K562 (cell line): ENCODE measurements around the gene FNBP1. TPM values are rescaled to one million over a fixed set of nuclear protein-coding genes. Genes with fewer than 3 reads are reported as not detected.
A peak's percentile ranks its signal among the peaks of the same experiment; 100 is the strongest.

ENCODE experiments used
- BHLHE40 ChIP-seq: IDR thresholded peaks from 2 replicates; pipeline ENCODE4 v1.6.1; 2011; ENCODE audit warnings: low read length, improper control_type of control experiment
- ELF4 ChIP-seq: fragments of 450-650 bp; formaldehyde crosslinking; IDR thresholded peaks from 2 replicates; pipeline ENCODE4 v1.4.0; 2022; ENCODE audit warnings: missing genetic modification characterization
- ETV1 ChIP-seq: fragments of 450-650 bp; conservative IDR thresholded peaks from 2 replicates; pipeline ENCODE4 v1.6.1; 2016; ENCODE audit warnings: missing genetic modification characterization, control low read depth, low read depth, missing compliant biosample characterization
- HNRNPL ChIP-seq: fragments of 200-400 bp; formaldehyde crosslinking; IDR thresholded peaks from 2 replicates; pipeline ENCODE4 v1.6.1; 2017; ENCODE audit warnings: low read depth, mild to moderate bottlenecking, low read length
- JUND ChIP-seq, 2 experiments: IDR thresholded peaks; 2 replicates in 1 of 2; 3 replicates in 1 of 2; pipeline ENCODE4 v1.6.1; 2011; ENCODE audit warnings: borderline replicate concordance in 2 of 2, low read depth in 2 of 2, low read length in 2 of 2, improper control_type of control experiment in 1 of 2, missing biosample characterization in 1 of 2, missing genetic modification characterization in 1 of 2, missing genetic modification reagents in 1 of 2
- NR3C1 ChIP-seq: sonication (generic); formaldehyde crosslinking; IDR thresholded peaks from 2 replicates; pipeline ENCODE4 v1.8.1; 2022; ENCODE audit warnings: missing genetic modification reagents
- PRPF4 ChIP-seq: fragments of 200-400 bp; formaldehyde crosslinking; IDR thresholded peaks from one replicate; pipeline ENCODE4 v1.6.1; 2017; ENCODE audit warnings: low read length, low read depth, mild to moderate bottlenecking; ENCODE audit not compliant: insufficient read depth, poor library complexity, severe bottlenecking
- RBBP5 ChIP-seq: fragments of 200-600 bp; sonication (generic); IDR thresholded peaks from 2 replicates; pipeline ENCODE4 v1.6.1; 2012; ENCODE audit warnings: borderline replicate concordance, mild to moderate bottlenecking, low read length, control low read depth, inconsistent platforms; ENCODE audit not compliant: insufficient read depth, poor library complexity, severe bottlenecking
- ZNF146 ChIP-seq: IDR thresholded peaks from one replicate; pipeline ENCODE4 v1.6.1; 2018; ENCODE audit warnings: missing compliant biosample characterization; ENCODE audit not compliant: unreplicated experiment
- ZNF253 ChIP-seq: fragments of 250-450 bp; sonication (Bioruptor Pico); conservative IDR thresholded peaks from 2 replicates; pipeline ENCODE4 v1.6.1; 2021; ENCODE audit warnings: mild to moderate bottlenecking
- ZNF764 ChIP-seq: fragments of 250-450 bp; sonication (Bioruptor Pico); IDR thresholded peaks from 2 replicates; pipeline ENCODE4 v1.4.0; 2020; ENCODE audit warnings: low read depth, mild to moderate bottlenecking, moderate library complexity
- polyA plus RNA-seq, 8 experiments: library from polyadenylated mRNA; depleted of rRNA in 4 of 8; stranded (reverse) in 5 of 8; unstranded in 3 of 8; fragments of >200 nt; fragmentation: Nextera tagmentation in 2 of 8; fragmentation: Illumina TruSeq in 1 of 8; extraction: Ambion mirVana in 2 of 8; extraction: Trizol in 1 of 8; gene quantifications; 2 replicates each; pipeline versions ENCODE4 v1.2.1 to v1.2.3, GENCODE V29; 2011 to 2014; ENCODE audit warnings: inconsistent platforms in 1 of 8, missing spikeins in 1 of 8
- total RNA-seq, 7 experiments: library from RNA; depleted of rRNA in 6 of 7; stranded (reverse); fragments of >200 nt in 6 of 7; fragmentation: Illumina TruSeq in 2 of 7; extraction: Trizol in 2 of 7; gene quantifications; 2 replicates each; pipeline versions ENCODE4 v1.2.1 to v1.2.3, GENCODE V29; 2011 to 2021; ENCODE audit warnings: low replicate concordance in 1 of 7
- TF ChIP-seq, protein P1 (sequence below): fragments of 250-450 bp; sonication (Bioruptor Pico); IDR thresholded peaks from 2 replicates; pipeline ENCODE4 v1.4.0; 2020; ENCODE audit warnings: mild to moderate bottlenecking, moderate library complexity, borderline replicate concordance
- TF ChIP-seq, protein P2 (sequence below), 2 experiments: IDR thresholded peaks; 2 replicates each; pipeline ENCODE4 v1.6.1; 2011; ENCODE audit warnings: borderline replicate concordance in 1 of 2, control low read depth in 1 of 2, low read depth in 1 of 2, low read length in 1 of 2, mild to moderate bottlenecking in 1 of 2, mixed read lengths in 1 of 2, moderate library complexity in 1 of 2; ENCODE audit not compliant: insufficient read depth in 1 of 2, insufficient read length in 1 of 2, poor library complexity in 1 of 2, severe bottlenecking in 1 of 2; ENCODE audit errors: extremely low read depth in 1 of 2
- TF ChIP-seq, protein P3 (sequence below), 2 experiments: IDR thresholded peaks; 2 replicates each; pipeline ENCODE4 v1.6.1; 2012; ENCODE audit warnings: improper control_type of control experiment in 2 of 2, low read depth in 2 of 2, low read length in 2 of 2, borderline replicate concordance in 1 of 2
- TF ChIP-seq, protein P4 (sequence below): IDR thresholded peaks from 3 replicates; pipeline ENCODE4 v1.6.1; 2011; ENCODE audit warnings: borderline replicate concordance, mild to moderate bottlenecking, moderate library complexity; ENCODE audit not compliant: insufficient read length; ENCODE audit errors: extremely low read depth

FNBP1 gene
- total and polyA plus RNA-seq, 9 of the 15 experiments (the other 6 are each of a cell fraction or from before 2014, with no cell fraction given): 1.8 to 14.9 (median 7.6) TPM

DNA sequence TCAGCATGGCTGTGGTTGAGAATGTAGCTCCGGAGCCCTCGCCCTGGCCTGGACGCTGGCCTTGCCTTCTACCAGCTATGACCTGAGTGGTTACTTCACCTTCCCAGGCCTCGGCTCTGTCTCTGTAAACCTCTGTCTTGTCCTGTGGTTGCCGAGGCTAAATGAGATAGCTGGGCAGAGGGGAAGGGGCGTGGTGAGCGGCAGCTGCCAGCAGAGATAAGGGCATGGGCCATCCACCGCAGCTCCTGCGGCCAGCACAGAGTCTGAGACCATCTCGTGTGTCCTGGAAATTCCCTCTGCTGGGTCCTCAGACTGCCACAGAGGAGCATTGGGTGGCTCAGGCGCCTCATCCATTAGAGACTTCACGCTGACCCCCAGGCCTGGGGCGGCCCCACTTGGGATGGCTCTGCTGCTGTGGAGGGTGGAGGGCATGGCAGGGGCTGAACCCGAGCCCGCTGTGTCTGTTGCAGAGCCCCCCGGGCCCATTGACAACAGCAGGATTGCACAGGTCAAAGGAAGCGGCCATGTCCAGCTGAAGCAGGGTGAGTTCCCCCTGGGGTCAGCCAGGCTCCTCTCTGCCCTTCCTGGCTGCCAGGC, 163.8 kb downstream of the FNBP1 start (continued):
- TF ChIP-seq ZNF146 (no peak), ETV1 (tag) (peak; percentile 93), BHLHE40 (peak; percentile 93), PRPF4 (no peak), ELF4 (CRISPR knock-in tag) (peak; percentile 92), HNRNPL (peak; percentile 7; the same call in 1 of the 2 replicates), ZNF253 (CRISPR knock-in tag) (no peak), JUND (IDR thresholded peaks at IDR 0.05; ENCODE audit: borderline replicate concordance, low read depth, low read length) (peak; percentile 88), JUND (tag; IDR thresholded peaks at IDR 0.05; ENCODE audit: borderline replicate concordance, low read depth, low read length) (no peak), NR3C1 (CRISPR knock-in tag) (no peak), RBBP5 (peak; percentile 59), ZNF764 (CRISPR knock-in tag) (0 out of 2 replicates have a peak, but pooled peaks have one; percentile 27)
- TF ChIP-seq, protein P1, sequence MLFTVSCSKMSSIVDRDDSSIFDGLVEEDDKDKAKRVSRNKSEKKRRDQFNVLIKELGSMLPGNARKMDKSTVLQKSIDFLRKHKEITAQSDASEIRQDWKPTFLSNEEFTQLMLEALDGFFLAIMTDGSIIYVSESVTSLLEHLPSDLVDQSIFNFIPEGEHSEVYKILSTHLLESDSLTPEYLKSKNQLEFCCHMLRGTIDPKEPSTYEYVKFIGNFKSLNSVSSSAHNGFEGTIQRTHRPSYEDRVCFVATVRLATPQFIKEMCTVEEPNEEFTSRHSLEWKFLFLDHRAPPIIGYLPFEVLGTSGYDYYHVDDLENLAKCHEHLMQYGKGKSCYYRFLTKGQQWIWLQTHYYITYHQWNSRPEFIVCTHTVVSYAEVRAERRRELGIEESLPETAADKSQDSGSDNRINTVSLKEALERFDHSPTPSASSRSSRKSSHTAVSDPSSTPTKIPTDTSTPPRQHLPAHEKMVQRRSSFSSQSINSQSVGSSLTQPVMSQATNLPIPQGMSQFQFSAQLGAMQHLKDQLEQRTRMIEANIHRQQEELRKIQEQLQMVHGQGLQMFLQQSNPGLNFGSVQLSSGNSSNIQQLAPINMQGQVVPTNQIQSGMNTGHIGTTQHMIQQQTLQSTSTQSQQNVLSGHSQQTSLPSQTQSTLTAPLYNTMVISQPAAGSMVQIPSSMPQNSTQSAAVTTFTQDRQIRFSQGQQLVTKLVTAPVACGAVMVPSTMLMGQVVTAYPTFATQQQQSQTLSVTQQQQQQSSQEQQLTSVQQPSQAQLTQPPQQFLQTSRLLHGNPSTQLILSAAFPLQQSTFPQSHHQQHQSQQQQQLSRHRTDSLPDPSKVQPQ: 0 out of 2 replicates have a peak, but pooled peaks have one; percentile 47
- TF ChIP-seq, protein P2, sequence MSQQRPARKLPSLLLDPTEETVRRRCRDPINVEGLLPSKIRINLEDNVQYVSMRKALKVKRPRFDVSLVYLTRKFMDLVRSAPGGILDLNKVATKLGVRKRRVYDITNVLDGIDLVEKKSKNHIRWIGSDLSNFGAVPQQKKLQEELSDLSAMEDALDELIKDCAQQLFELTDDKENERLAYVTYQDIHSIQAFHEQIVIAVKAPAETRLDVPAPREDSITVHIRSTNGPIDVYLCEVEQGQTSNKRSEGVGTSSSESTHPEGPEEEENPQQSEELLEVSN (IDR thresholded peaks at IDR 0.05; ENCODE audit: borderline replicate concordance in 1 of 2, extremely low read depth in 1 of 2, insufficient read depth in 1 of 2, insufficient read length in 1 of 2, low read depth in 1 of 2, low read length in 1 of 2, poor library complexity in 1 of 2, severe bottlenecking in 1 of 2): peak; percentile 34 to 68
- TF ChIP-seq, protein P3, sequence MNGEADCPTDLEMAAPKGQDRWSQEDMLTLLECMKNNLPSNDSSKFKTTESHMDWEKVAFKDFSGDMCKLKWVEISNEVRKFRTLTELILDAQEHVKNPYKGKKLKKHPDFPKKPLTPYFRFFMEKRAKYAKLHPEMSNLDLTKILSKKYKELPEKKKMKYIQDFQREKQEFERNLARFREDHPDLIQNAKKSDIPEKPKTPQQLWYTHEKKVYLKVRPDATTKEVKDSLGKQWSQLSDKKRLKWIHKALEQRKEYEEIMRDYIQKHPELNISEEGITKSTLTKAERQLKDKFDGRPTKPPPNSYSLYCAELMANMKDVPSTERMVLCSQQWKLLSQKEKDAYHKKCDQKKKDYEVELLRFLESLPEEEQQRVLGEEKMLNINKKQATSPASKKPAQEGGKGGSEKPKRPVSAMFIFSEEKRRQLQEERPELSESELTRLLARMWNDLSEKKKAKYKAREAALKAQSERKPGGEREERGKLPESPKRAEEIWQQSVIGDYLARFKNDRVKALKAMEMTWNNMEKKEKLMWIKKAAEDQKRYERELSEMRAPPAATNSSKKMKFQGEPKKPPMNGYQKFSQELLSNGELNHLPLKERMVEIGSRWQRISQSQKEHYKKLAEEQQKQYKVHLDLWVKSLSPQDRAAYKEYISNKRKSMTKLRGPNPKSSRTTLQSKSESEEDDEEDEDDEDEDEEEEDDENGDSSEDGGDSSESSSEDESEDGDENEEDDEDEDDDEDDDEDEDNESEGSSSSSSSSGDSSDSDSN (IDR thresholded peaks at IDR 0.05; ENCODE audit: borderline replicate concordance in 1 of 2, low read depth in 2 of 2, low read length in 2 of 2): peak in 1 of 2 experiments; percentile 71; a peak in 2 of 4 replicates
- TF ChIP-seq, protein P4, sequence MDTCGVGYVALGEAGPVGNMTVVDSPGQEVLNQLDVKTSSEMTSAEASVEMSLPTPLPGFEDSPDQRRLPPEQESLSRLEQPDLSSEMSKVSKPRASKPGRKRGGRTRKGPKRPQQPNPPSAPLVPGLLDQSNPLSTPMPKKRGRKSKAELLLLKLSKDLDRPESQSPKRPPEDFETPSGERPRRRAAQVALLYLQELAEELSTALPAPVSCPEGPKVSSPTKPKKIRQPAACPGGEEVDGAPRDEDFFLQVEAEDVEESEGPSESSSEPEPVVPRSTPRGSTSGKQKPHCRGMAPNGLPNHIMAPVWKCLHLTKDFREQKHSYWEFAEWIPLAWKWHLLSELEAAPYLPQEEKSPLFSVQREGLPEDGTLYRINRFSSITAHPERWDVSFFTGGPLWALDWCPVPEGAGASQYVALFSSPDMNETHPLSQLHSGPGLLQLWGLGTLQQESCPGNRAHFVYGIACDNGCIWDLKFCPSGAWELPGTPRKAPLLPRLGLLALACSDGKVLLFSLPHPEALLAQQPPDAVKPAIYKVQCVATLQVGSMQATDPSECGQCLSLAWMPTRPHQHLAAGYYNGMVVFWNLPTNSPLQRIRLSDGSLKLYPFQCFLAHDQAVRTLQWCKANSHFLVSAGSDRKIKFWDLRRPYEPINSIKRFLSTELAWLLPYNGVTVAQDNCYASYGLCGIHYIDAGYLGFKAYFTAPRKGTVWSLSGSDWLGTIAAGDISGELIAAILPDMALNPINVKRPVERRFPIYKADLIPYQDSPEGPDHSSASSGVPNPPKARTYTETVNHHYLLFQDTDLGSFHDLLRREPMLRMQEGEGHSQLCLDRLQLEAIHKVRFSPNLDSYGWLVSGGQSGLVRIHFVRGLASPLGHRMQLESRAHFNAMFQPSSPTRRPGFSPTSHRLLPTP: no peak
